Uterus (tissue), 2 donors: Measurements from ENCODE around the gene SLC33A1.

ENCODE experiments used
- CTCF ChIP-seq, 4 experiments: fragments of 200-600 bp in 2 of 4; fragments of 450-650 bp in 2 of 4; sonication (generic) in 2 of 4; IDR thresholded peaks; one replicate each; pipeline ENCODE4 v1.5.1; 2016 to 2019; ENCODE audit warnings: antibody characterized with exemption in 4 of 4, mild to moderate bottlenecking in 2 of 4, moderate library complexity in 1 of 4
- POLR2A ChIP-seq, 2 donors: fragments of 450-650 bp; IDR thresholded peaks; one replicate each; pipeline ENCODE4 v1.6.1; 2016; ENCODE audit warnings: antibody characterized with exemption in 2 of 2, mild to moderate bottlenecking in 1 of 2, moderate library complexity in 1 of 2

- TF ChIP-seq CTCF (IDR thresholded peaks at IDR 0.05) (peak in 3 of 4 experiments; percentile 9 to 31 (median 20)), POLR2A (IDR thresholded peaks at IDR 0.05) (peak; percentile 64 to 73)
Measured at GRCh38 chr3:155854141-155854940, at the start of gene SLC33A1.
